Kidney (tissue), 14 donors: Measurements from ENCODE around the gene LRRC75A. TPM values are rescaled to one million over a fixed set of nuclear protein-coding genes. Genes with fewer than 3 reads are reported as not detected.

Experiments used
- DNase-seq, 5 donors: peaks; one replicate each; pipeline ENCODE4 v3.0.0-alpha.2; 2013 to 2020
- FAIRE-seq: peaks from 2 replicates; lab custom pipeline; 2012; peaks lifted over from hg19 to GRCh38; lab: Jason Lieb, UNC
- H3K27ac ChIP-seq, 2 donors: one replicate each; pipeline ENCODE4 v1.7.0; 2013; ENCODE audit warnings: low read depth in 2 of 2, low read length in 2 of 2, inconsistent platforms in 1 of 2
- H3K27me3 ChIP-seq: one replicate; pipeline ENCODE4 v1.7.1; 2013; ENCODE audit warnings: low read length, inconsistent platforms; ENCODE audit not compliant: control insufficient read depth, insufficient read depth
- H3K36me3 ChIP-seq, 3 donors: one replicate each; pipeline versions ENCODE4 v1.7.0 to v1.7.1; 2013; ENCODE audit warnings: low read length in 3 of 3, control low read depth in 1 of 3, inconsistent platforms in 1 of 3; ENCODE audit not compliant: insufficient read depth in 3 of 3, control insufficient read depth in 2 of 3
- H3K4me1 ChIP-seq, 3 donors: one replicate each; pipeline versions ENCODE4 v1.7.0 to v1.7.1; 2013; ENCODE audit warnings: low read length in 3 of 3, inconsistent platforms in 1 of 3, low read depth in 1 of 3; ENCODE audit not compliant: control insufficient read depth in 2 of 3, insufficient read depth in 2 of 3
- H3K4me3 ChIP-seq, 3 donors: one replicate each; pipeline versions ENCODE4 v1.7.0 to v1.8.1; 2013; ENCODE audit warnings: low read length in 3 of 3, control low read depth in 1 of 3, inconsistent platforms in 1 of 3
- H3K9ac ChIP-seq, 3 donors: one replicate each; pipeline versions ENCODE4 v1.7.0 to v1.7.1; 2013; ENCODE audit warnings: low read length in 3 of 3, control low read depth in 1 of 3, inconsistent platforms in 1 of 3
- H3K9me3 ChIP-seq, 3 donors: one replicate each; pipeline versions ENCODE4 v1.7.0 to v1.7.1; 2013; ENCODE audit warnings: low read length in 3 of 3, control low read depth in 1 of 3, inconsistent platforms in 1 of 3; ENCODE audit not compliant: control insufficient read depth in 2 of 3, insufficient read depth in 1 of 3
- CTCF ChIP-seq: IDR thresholded peaks from 3 replicates; pipeline ENCODE4 v1.5.1; 2012; ENCODE audit warnings: mild to moderate bottlenecking, moderate library complexity, borderline replicate concordance; ENCODE audit not compliant: insufficient read depth; ENCODE audit errors: extremely low read depth
- intact Hi-C: fragments of 100-400 bp; cut with DNase I; formaldehyde crosslinking; loops from one replicate; pipeline ENCODE4 v1.11.1; 2022
- polyA plus RNA-seq: library from polyadenylated mRNA; stranded (reverse); fragments of 350-450 nt; fragmentation: Illumina TruSeq; extraction: RNeasy Lipid Tissue Mini Kit (QIAGEN cat#74804); gene quantifications from one replicate; pipeline ENCODE4 v1.2.3, GENCODE V29; 2014; ENCODE audit warnings: low read depth, low replicate concordance; ENCODE audit not compliant: insufficient read depth
- total RNA-seq: library from RNA; stranded (reverse); fragmentation: NEBNext Ultra II Directional; extraction: Animal tissue kit (Norgen Biotek cat#: 25700); gene quantifications from one replicate; pipeline ENCODE4 v1.2.1, GENCODE V29; 2021
- donor health status: control.
- donor health status: control.
- donor health status: control.
- donor health status: control.
- donor health status: control.
- donor health status: DM: yes; HTN: yes; CAD: no.
- donor health status: Normal renal cell carcinoma (clear cell type).

Gene LRRC75A
- total and polyA plus RNA-seq, 2 donors from 2014 or later = 2.5 to 2.6 TPM

- Histone ChIP-seq H3K27me3 (no peaks in the 10 kb centered on the region), H3K9ac (no peak overlapping the region), H3K4me1 (peaks cover 0 to 2% (median 0%) of the 10 kb centered on the region in 3 donors), H3K27ac (no peak overlapping the region), H3K9me3 (no peaks in the 10 kb centered on the region), H3K36me3 (no peaks in the 10 kb centered on the region), H3K4me3 (no peak overlapping the region)
- FAIRE-seq (no peak), DNase-seq (no peak)
- TF ChIP-seq CTCF = no peak
- intact Hi-C loops = no loop called here
Measured at GRCh38 chr17:16422416-16422815, 69.6 kb downstream of the LRRC75A start.

- Histone ChIP-seq H3K27me3 (no peaks in the 10 kb centered on the region), H3K27ac (no peak overlapping the region), H3K36me3 (no peaks in the 10 kb centered on the region), H3K9me3 (no peaks in the 10 kb centered on the region), H3K4me1 (peaks cover 0 to 6% (median 6%) of the 10 kb centered on the region in 3 donors), H3K4me3 (no peak overlapping the region), H3K9ac (no peak overlapping the region)
- intact Hi-C loops = no loop called here
- no peak for FAIRE-seq
- no peak for DNase-seq
- TF ChIP-seq CTCF = no peak
Measured at GRCh38 chr17:16419929-16420271, 72.1 kb downstream of the LRRC75A start.

- Histone ChIP-seq H3K36me3 (no peaks in the 10 kb centered on the region), H3K27ac (peak overlapping the region; percentile 4 to 52), H3K4me3 (no peak overlapping the region), H3K9me3 (no peaks in the 10 kb centered on the region), H3K9ac (no peak overlapping the region), H3K27me3 (no peaks in the 10 kb centered on the region), H3K4me1 (peaks cover 0 to 6% (median 6%) of the 10 kb centered on the region in 3 donors)
- intact Hi-C loops = no loop called here
- DNase-seq (peak in 1 of 5 donors; percentile 21), FAIRE-seq (no peak)
- TF ChIP-seq CTCF = no peak
Measured at GRCh38 chr17:16419074-16419928, 72.7 kb downstream of the LRRC75A start.
